Measurements from ENCODE around the gene HOXD12. TPM values are rescaled to one million over a fixed set of nuclear protein-coding genes. Genes with fewer than 3 reads are reported as not detected.

The HOXD12 gene
- total RNA-seq, 4 donors from 2014 or later = not detected

- ATAC-seq = no peak
- TF ChIP-seq POLR2A (IDR thresholded peaks at IDR 0.05) = no peak
- no peak for TF ChIP-seq POLR2AphosphoS5 (IDR thresholded peaks at IDR 0.05)
- no peak for TF ChIP-seq EP300 (IDR thresholded peaks at IDR 0.05)
- TF ChIP-seq CTCF (IDR thresholded peaks at IDR 0.05) = no peak
- Histone ChIP-seq H3K27ac (no peak overlapping the region), H3K4me1 (peaks cover 0 to 65% (median 22%) of the 10 kb centered on the region in 3 donors), H3K36me3 (no peaks in the 10 kb centered on the region), H3K9me3 (no peaks in the 10 kb centered on the region), H3K27me3 (peaks cover 100% of the 10 kb centered on the region), H3K4me3 (no peak overlapping the region)
- WGBS, 2 donors (ENCODE audit: low coverage in 1 of 2) = 13 to 27% methylated on average over 3 to 6 of the region's 6 CpGs
Measured at GRCh38 chr2:176125772-176126054, 26.1 kb downstream of the HOXD12 start.

- H3K4me3 ChIP-seq = no peak overlapping the region
- TF ChIP-seq POLR2AphosphoS5 (IDR thresholded peaks at IDR 0.05) (no peak), CTCF (IDR thresholded peaks at IDR 0.05) (peak in 3 of 4 experiments; percentile 82 to 91 (median 83))
- no peak for ATAC-seq
- 2% methylated on average over 13 of the region's 13 CpGs for WGBS, 2 donors (ENCODE audit: low coverage in 1 of 2)
- no peaks in the 10 kb centered on the region for H3K9me3 ChIP-seq
- H3K4me1 ChIP-seq = peaks cover 0 to 60% (median 21%) of the 10 kb centered on the region in 3 donors
- H3K36me3 ChIP-seq = no peaks in the 10 kb centered on the region
- H3K27me3 ChIP-seq = peaks cover 100% of the 10 kb centered on the region
- H3K27ac ChIP-seq = no peak overlapping the region
Measured at GRCh38 chr2:176126929-176127773, 27.6 kb downstream of the HOXD12 start.

- no peak overlapping the region for H3K4me3 ChIP-seq
Measured at GRCh38 chr2:176127774-176128072, 28.1 kb downstream of the HOXD12 start.

GRCh38 chr2:176128172-176128981 lies 28.8 kb downstream of the HOXD12 start:
- 17 to 19% methylated on average over 14 to 17 of the region's 49 CpGs for WGBS, 2 donors (ENCODE audit: low coverage in 1 of 2)
- Histone ChIP-seq H3K36me3 (no peaks in the 10 kb centered on the region), H3K27ac (peak overlapping the region in 3 of 4 donors; percentile 18 to 84 (median 77)), H3K4me3 (peak overlapping the region in 1 of 2 donors; percentile 57), H3K9me3 (no peaks in the 10 kb centered on the region), H3K4me1 (peaks cover 0 to 51% (median 9%) of the 10 kb centered on the region in 3 donors), H3K27me3 (peaks cover 100% of the 10 kb centered on the region)
- ATAC-seq = no peak
- TF ChIP-seq POLR2AphosphoS5 (IDR thresholded peaks at IDR 0.05) (no peak), EP300 (IDR thresholded peaks at IDR 0.05) (no peak), POLR2A (IDR thresholded peaks at IDR 0.05) (no peak), CTCF (IDR thresholded peaks at IDR 0.05) (no peak)

More at GRCh38 chr2:176127774-176128072, 28.1 kb downstream of the HOXD12 start:
- no peaks in the 10 kb centered on the region for H3K36me3 ChIP-seq
- 18 to 25% methylated on average over 3 to 4 of the region's 4 CpGs for WGBS, 2 donors (ENCODE audit: low coverage in 1 of 2)
- ATAC-seq = no peak
- no peaks in the 10 kb centered on the region for H3K9me3 ChIP-seq
- no peak overlapping the region for H3K27ac ChIP-seq
- TF ChIP-seq EP300 (IDR thresholded peaks at IDR 0.05) = no peak
- TF ChIP-seq POLR2AphosphoS5 (IDR thresholded peaks at IDR 0.05) = no peak
- TF ChIP-seq CTCF (IDR thresholded peaks at IDR 0.05) = no peak
- H3K27me3 ChIP-seq = peaks cover 100% of the 10 kb centered on the region
- peaks cover 0 to 58% (median 15%) of the 10 kb centered on the region in 3 donors for H3K4me1 ChIP-seq

All from gastroesophageal sphincter (tissue), 4 donors.